DMS79 (cell line): ENCODE results near the gene MARS1.
"Not testable (repeated sequence)": the region's sequence is repeated elsewhere in the genome, so short reads cannot be mapped to it uniquely, and the experiment has no call there.

Source experiments
- DNase-seq: peaks from one replicate; lab custom pipeline; 2025; lab: John Stamatoyannopoulos, UW

Gene MARS1

GRCh38 chr12:57495051-57495701 is 7.3 kb downstream of the MARS1 start:
- DNase-seq: not testable (repeated sequence)

GRCh38 chr12:57496822-57497221 is 9.0 kb downstream of the MARS1 start:
- DNase-seq: no peak

- DNase-seq: no peak
Observed at GRCh38 chr12:57497223-57498131, 9.6 kb downstream of the MARS1 start.

GRCh38 chr12:57498132-57498502 is 10.2 kb downstream of the MARS1 start:
- no peak for DNase-seq

- DNase-seq: no peak
Observed at GRCh38 chr12:57498571-57498970, 10.7 kb downstream of the MARS1 start.

- DNase-seq: no peak
Observed at GRCh38 chr12:57500213-57500612, 12.3 kb downstream of the MARS1 start.

- not testable (repeated sequence) for DNase-seq
Observed at GRCh38 chr12:57502311-57502969, 14.6 kb downstream of the MARS1 start.

GRCh38 chr12:57506541-57506940 is 18.7 kb downstream of the MARS1 start:
- DNase-seq: not testable (repeated sequence)

- not testable (repeated sequence) for DNase-seq
Observed at GRCh38 chr12:57507796-57508195, 19.9 kb downstream of the MARS1 start.

- no peak for DNase-seq
Observed at GRCh38 chr12:57511161-57511560, 23.3 kb downstream of the MARS1 start.

- no peak for DNase-seq
Observed at GRCh38 chr12:57511588-57512325, 23.9 kb downstream of the MARS1 start.

- DNase-seq: no peak
Observed at GRCh38 chr12:57512665-57513064, 24.8 kb downstream of the MARS1 start.

GRCh38 chr12:57513266-57513665 is 25.4 kb downstream of the MARS1 start:
- no peak for DNase-seq

GRCh38 chr12:57513677-57514076 is 25.8 kb downstream of the MARS1 start:
- DNase-seq: not testable (repeated sequence)

GRCh38 chr12:57514246-57514645 is 26.4 kb downstream of the MARS1 start:
- DNase-seq: not testable (repeated sequence)

- no peak for DNase-seq
Observed at GRCh38 chr12:57514720-57515407, 27.0 kb downstream of the MARS1 start.

GRCh38 chr12:57515408-57515933 is 27.6 kb downstream of the MARS1 start:
- DNase-seq: no peak

- no peak for DNase-seq
Observed at GRCh38 chr12:57515934-57516541, 28.2 kb downstream of the MARS1 start.

GRCh38 chr12:57516617-57517153 is 28.8 kb downstream of the MARS1 start:
- DNase-seq: no peak

GRCh38 chr12:57517187-57517586 is 29.3 kb downstream of the MARS1 start:
- no peak for DNase-seq
